Loucy (cell line): ENCODE measurements around the gene FARP1.

Source experiments
- H2AFZ ChIP-seq: fragments of 200-600 bp; sonication (generic); 2 replicates; pipeline ENCODE4 v1.6.0; 2016; ENCODE audit warnings: antibody characterized with exemption, mild to moderate bottlenecking, low read length, moderate library complexity
- H3F3A ChIP-seq: fragments of 200-600 bp; 2 replicates; pipeline ENCODE4 v1.6.0; 2016; ENCODE audit warnings: antibody characterized with exemption, low read depth, mild to moderate bottlenecking
- H3K27me3 ChIP-seq: fragments of 200-600 bp; sonication (generic); 2 replicates; pipeline ENCODE4 v1.6.1; 2014; ENCODE audit warnings: low read length, mild to moderate bottlenecking; ENCODE audit not compliant: insufficient read depth, poor library complexity, severe bottlenecking
- H3K36me3 ChIP-seq: fragments of 200-600 bp; sonication (generic); 2 replicates; pipeline ENCODE4 v1.6.1; 2016; ENCODE audit warnings: low read length; ENCODE audit not compliant: insufficient read depth
- H3K4me1 ChIP-seq: fragments of 200-600 bp; sonication (generic); 2 replicates; pipeline ENCODE4 v1.5.1; 2014; ENCODE audit warnings: low read length, mild to moderate bottlenecking; ENCODE audit not compliant: insufficient read depth, poor library complexity, severe bottlenecking
- H3K4me2 ChIP-seq: fragments of 200-600 bp; sonication (generic); 2 replicates; pipeline ENCODE4 v1.6.0; 2014; ENCODE audit warnings: antibody characterized with exemption, low read length, low read depth, mild to moderate bottlenecking; ENCODE audit not compliant: poor library complexity, severe bottlenecking
- H3K4me3 ChIP-seq: fragments of 200-600 bp; sonication (generic); 2 replicates; pipeline ENCODE4 v1.5.1; 2014; ENCODE audit warnings: low read length, mild to moderate bottlenecking, mixed read lengths; ENCODE audit not compliant: poor library complexity, severe bottlenecking
- H3K79me2 ChIP-seq: fragments of 200-600 bp; sonication (generic); 2 replicates; pipeline ENCODE4 v1.6.1; 2014; ENCODE audit warnings: low read length; ENCODE audit not compliant: insufficient read depth
- H3K9ac ChIP-seq: fragments of 200-600 bp; sonication (generic); 2 replicates; pipeline ENCODE4 v1.6.0; 2014; ENCODE audit warnings: mild to moderate bottlenecking, low read depth, low read length, moderate library complexity; ENCODE audit not compliant: poor library complexity, severe bottlenecking
- H3K9me2 ChIP-seq: fragments of 200-600 bp; sonication (generic); replicated peaks from 2 replicates; pipeline ENCODE4 v1.6.1; 2016; ENCODE audit warnings: low read depth, low read length, mixed read lengths
- H3K9me3 ChIP-seq: fragments of 200-600 bp; sonication (generic); 2 replicates; pipeline ENCODE4 v1.6.1; 2014; ENCODE audit warnings: mild to moderate bottlenecking, antibody characterized with exemption, low read length, low read depth; ENCODE audit not compliant: insufficient read depth
- H4K20me1 ChIP-seq: fragments of 200-600 bp; sonication (generic); 2 replicates; pipeline ENCODE4 v1.6.0; 2014; ENCODE audit warnings: antibody characterized with exemption, low read length, mild to moderate bottlenecking; ENCODE audit not compliant: insufficient read depth, poor library complexity, severe bottlenecking
- EZH2phosphoT487 ChIP-seq: fragments of 200-600 bp; IDR thresholded peaks from 2 replicates; pipeline ENCODE4 v1.6.1; 2018; ENCODE audit warnings: antibody characterized with exemption, mild to moderate bottlenecking, moderate library complexity, borderline replicate concordance
- TF ChIP-seq, protein P1 (sequence below): fragments of 200-600 bp; sonication (generic); conservative IDR thresholded peaks from 2 replicates; pipeline ENCODE4 v1.5.1; 2014; ENCODE audit warnings: mild to moderate bottlenecking, antibody characterized with exemption, low read length

The FARP1 gene

DNA sequence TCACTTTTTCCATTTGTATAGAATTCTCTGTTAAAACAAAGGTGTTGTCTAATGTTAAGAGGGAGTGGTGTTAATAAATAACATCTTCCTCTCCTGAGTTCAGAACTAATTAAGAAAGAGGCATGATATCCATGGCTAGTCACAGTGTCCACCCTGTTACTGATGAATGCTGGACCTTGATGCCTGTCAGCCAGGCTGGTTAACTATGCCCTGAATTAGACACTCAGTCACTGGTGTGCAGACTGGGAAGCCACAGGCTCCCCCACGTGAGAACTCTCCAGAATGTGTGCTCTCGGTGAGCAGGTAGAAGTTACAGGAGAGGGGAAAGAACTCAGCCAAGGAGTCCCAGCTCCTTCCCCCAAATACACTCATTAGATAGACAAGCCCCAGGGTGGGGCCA, 90.2 kb downstream of the FARP1 start:
- Histone ChIP-seq H3F3A (no peaks in the 10 kb centered on the region), H3K27me3 (no peaks in the 10 kb centered on the region), H2AFZ (no peak overlapping the region), H3K4me2 (no peak overlapping the region), H3K9me2 (no peaks in the 10 kb centered on the region), H4K20me1 (no peaks in the 10 kb centered on the region), H3K36me3 (no peaks in the 10 kb centered on the region), H3K4me3 (no peak overlapping the region), H3K4me1 (no peaks in the 10 kb centered on the region), H3K79me2 (no peaks in the 10 kb centered on the region), H3K9me3 (no peaks in the 10 kb centered on the region), H3K9ac (no peak overlapping the region)
- TF ChIP-seq EZH2phosphoT487: no peak
- TF ChIP-seq, protein P1, sequence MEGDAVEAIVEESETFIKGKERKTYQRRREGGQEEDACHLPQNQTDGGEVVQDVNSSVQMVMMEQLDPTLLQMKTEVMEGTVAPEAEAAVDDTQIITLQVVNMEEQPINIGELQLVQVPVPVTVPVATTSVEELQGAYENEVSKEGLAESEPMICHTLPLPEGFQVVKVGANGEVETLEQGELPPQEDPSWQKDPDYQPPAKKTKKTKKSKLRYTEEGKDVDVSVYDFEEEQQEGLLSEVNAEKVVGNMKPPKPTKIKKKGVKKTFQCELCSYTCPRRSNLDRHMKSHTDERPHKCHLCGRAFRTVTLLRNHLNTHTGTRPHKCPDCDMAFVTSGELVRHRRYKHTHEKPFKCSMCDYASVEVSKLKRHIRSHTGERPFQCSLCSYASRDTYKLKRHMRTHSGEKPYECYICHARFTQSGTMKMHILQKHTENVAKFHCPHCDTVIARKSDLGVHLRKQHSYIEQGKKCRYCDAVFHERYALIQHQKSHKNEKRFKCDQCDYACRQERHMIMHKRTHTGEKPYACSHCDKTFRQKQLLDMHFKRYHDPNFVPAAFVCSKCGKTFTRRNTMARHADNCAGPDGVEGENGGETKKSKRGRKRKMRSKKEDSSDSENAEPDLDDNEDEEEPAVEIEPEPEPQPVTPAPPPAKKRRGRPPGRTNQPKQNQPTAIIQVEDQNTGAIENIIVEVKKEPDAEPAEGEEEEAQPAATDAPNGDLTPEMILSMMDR: no peak

DNA sequence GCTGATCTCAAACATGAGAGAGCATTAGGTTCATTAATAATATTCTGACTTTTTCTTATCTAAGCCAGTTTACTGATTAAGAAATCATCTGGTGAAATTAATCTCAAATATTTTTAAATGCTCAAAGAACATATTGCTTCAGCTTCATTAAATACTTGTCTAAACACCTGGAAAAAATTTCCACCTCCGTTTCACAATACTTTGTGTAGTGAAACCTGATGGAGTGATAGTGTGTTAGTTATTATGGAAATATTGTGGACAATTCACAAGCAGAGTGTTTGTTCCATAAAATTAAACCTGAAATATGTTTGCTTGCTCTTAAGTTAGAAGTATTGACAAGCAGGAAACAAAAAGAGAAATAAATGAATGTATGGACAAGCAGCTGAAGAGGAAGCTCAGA, 91.5 kb downstream of the FARP1 start:
- no peaks in the 10 kb centered on the region for H3K9me3 ChIP-seq
- H3F3A ChIP-seq: no peaks in the 10 kb centered on the region
- no peaks in the 10 kb centered on the region for H4K20me1 ChIP-seq
- no peaks in the 10 kb centered on the region for H3K36me3 ChIP-seq
- no peaks in the 10 kb centered on the region for H3K9me2 ChIP-seq
- no peak overlapping the region for H3K4me3 ChIP-seq
- H3K4me1 ChIP-seq: no peaks in the 10 kb centered on the region
- TF ChIP-seq, protein P1: no peak
- TF ChIP-seq EZH2phosphoT487: no peak
- no peak overlapping the region for H2AFZ ChIP-seq
- H3K9ac ChIP-seq: no peak overlapping the region
- no peaks in the 10 kb centered on the region for H3K79me2 ChIP-seq
- H3K4me2 ChIP-seq: no peak overlapping the region
- H3K27me3 ChIP-seq: no peaks in the 10 kb centered on the region

DNA sequence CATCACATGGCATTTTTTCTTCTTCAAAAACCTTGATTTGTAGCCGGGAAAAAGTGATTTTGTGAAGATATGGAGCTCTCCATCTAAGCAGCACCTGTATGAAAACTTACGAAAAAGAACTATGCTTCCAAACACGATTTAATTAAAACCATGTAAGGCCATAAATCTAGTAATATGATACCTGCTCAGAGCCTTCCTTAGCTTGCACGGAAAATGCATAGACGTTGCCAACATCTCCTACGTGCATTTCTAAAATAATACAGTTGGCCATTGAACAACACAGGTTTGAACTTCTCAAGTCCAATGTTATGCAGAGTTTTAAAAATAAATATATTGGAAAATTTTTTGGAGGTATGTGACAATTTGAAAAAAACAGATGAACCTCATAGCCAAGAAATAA, 93.3 kb downstream of the FARP1 start:
- no peak overlapping the region for H3K4me2 ChIP-seq
- no peak overlapping the region for H3K9ac ChIP-seq
- H3K27me3 ChIP-seq: no peaks in the 10 kb centered on the region
- no peaks in the 10 kb centered on the region for H3K9me2 ChIP-seq
- no peaks in the 10 kb centered on the region for H4K20me1 ChIP-seq
- H3K79me2 ChIP-seq: no peaks in the 10 kb centered on the region
- no peak overlapping the region for H2AFZ ChIP-seq
- no peaks in the 10 kb centered on the region for H3K9me3 ChIP-seq
- TF ChIP-seq, protein P1: no peak
- TF ChIP-seq EZH2phosphoT487: no peak
- no peaks in the 10 kb centered on the region for H3F3A ChIP-seq
- H3K4me3 ChIP-seq: no peak overlapping the region
- no peaks in the 10 kb centered on the region for H3K4me1 ChIP-seq
- H3K36me3 ChIP-seq: no peaks in the 10 kb centered on the region
